Inflammatory macrophage treated with lipopolysaccharide for 4 hours (primary cell): Measurements from ENCODE around the gene ILF3.

Source experiments
- DNase-seq: peaks from one replicate; pipeline ENCODE4 v3.0.0-alpha.2; 2020

Gene ILF3

GRCh38 chr19:10701955-10702525, 47.9 kb downstream of the ILF3 start:
- peak; percentile 23 for DNase-seq

GRCh38 chr19:10706990-10707389, 52.8 kb downstream of the ILF3 start:
- peak; percentile 23 for DNase-seq

- no peak for DNase-seq
These were observed 53.3 kb downstream of the ILF3 start for GRCh38 chr19:10707440-10707839.

- no peak for DNase-seq
These were observed 54.1 kb downstream of the ILF3 start for GRCh38 chr19:10708291-10708690.

GRCh38 chr19:10712045-10712444, 57.9 kb downstream of the ILF3 start:
- no peak for DNase-seq

- DNase-seq, result no peak
These were observed 58.6 kb downstream of the ILF3 start for GRCh38 chr19:10712754-10713153.

- no peak for DNase-seq
These were observed 59.2 kb downstream of the ILF3 start for GRCh38 chr19:10713317-10713716.

GRCh38 chr19:10717054-10717355, 62.9 kb downstream of the ILF3 start:
- no peak for DNase-seq

GRCh38 chr19:10717356-10718204, 63.4 kb downstream of the ILF3 start, which contains the start of gene DNM2:
DNM2 (plus strand) TSS chr19:10718079; CDS start chr19:10718243, 164 bp downstream.
- DNase-seq, result peak; percentile 100

- no peak for DNase-seq
These were observed 64.4 kb downstream of the ILF3 start for GRCh38 chr19:10718205-10719196.

- DNase-seq, result peak; percentile 54
These were observed 65.4 kb downstream of the ILF3 start for GRCh38 chr19:10719466-10719961.

- DNase-seq, result no peak
These were observed 66.5 kb downstream of the ILF3 start for GRCh38 chr19:10720607-10721125.

GRCh38 chr19:10723591-10723990, 69.4 kb downstream of the ILF3 start:
- DNase-seq, result no peak

GRCh38 chr19:10724573-10725071, 70.5 kb downstream of the ILF3 start:
- no peak for DNase-seq

GRCh38 chr19:10725415-10725814, 71.3 kb downstream of the ILF3 start:
- no peak for DNase-seq

- DNase-seq, result no peak
These were observed 72.1 kb downstream of the ILF3 start for GRCh38 chr19:10726268-10726667.

GRCh38 chr19:10727685-10728201, 73.6 kb downstream of the ILF3 start:
- peak; percentile 43 for DNase-seq

GRCh38 chr19:10729411-10729810, 75.3 kb downstream of the ILF3 start:
- peak; percentile 61 for DNase-seq

GRCh38 chr19:10730932-10731331, 76.8 kb downstream of the ILF3 start:
- DNase-seq, result peak; percentile 47

GRCh38 chr19:10735741-10736140, 81.6 kb downstream of the ILF3 start:
- DNase-seq, result no peak

- peak; percentile 46 for DNase-seq
These were observed 82.0 kb downstream of the ILF3 start for GRCh38 chr19:10736189-10736588.

- no peak for DNase-seq
These were observed 82.9 kb downstream of the ILF3 start for GRCh38 chr19:10736916-10737551.
